SU-DHL-6 (cell line): ENCODE results near the gene ZNF433.

ENCODE experiments used
- EZH2phosphoT487 ChIP-seq: fragments of 200-600 bp; sonication (generic), shearing (Covaris generic); conservative IDR thresholded peaks from 2 replicates; pipeline ENCODE4 v1.6.1; 2018; ENCODE audit warnings: mild to moderate bottlenecking, antibody characterized with exemption, low read length, moderate library complexity, mixed read lengths
- TF ChIP-seq, protein P1 (sequence below): fragments of 200-600 bp; sonication (generic); IDR thresholded peaks from one replicate; pipeline ENCODE4 v1.5.1; 2017; ENCODE audit warnings: antibody characterized with exemption, mild to moderate bottlenecking, low read length, moderate library complexity; ENCODE audit not compliant: insufficient read depth, poor library complexity, severe bottlenecking

DNA sequence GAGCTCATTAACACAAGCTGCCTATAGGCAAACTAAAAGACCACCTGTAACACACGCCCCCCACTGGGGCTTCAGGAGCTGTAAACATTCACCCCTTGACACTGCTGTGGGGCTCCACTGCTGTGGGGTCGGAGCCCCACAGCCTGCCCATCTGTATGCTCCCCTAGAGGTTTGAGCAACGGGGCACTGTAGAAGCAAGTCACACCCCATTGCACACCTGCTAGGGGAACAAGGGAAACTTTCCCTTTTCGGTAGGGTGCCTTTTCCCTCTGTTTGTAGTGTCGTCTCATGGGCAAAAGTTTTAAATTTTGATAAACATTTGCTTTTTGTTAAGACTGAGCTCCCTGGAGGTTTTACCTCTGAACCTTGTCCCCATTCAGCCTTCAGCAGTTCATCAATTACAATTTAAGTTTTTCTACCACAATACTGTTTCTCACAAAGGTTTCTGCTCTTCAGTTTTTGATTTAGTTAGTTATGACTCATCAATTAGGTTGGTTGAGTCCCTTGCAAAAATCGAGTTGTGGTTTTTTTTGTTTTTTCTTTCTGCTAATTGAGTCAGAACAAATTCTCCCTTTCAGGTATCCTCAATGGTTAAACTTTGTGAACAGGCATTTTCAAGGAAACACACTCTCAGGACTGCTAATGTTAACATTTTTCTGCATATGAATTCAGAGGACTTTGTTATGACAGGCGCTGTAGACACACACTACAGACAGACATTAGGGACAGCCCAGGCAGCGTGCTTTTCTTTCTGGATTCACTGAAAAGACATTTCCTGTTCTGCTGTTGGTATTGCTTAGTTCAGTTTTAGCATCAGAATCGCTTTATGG lies 35.1 kb downstream of the ZNF433 start:
- TF ChIP-seq, protein P1, sequence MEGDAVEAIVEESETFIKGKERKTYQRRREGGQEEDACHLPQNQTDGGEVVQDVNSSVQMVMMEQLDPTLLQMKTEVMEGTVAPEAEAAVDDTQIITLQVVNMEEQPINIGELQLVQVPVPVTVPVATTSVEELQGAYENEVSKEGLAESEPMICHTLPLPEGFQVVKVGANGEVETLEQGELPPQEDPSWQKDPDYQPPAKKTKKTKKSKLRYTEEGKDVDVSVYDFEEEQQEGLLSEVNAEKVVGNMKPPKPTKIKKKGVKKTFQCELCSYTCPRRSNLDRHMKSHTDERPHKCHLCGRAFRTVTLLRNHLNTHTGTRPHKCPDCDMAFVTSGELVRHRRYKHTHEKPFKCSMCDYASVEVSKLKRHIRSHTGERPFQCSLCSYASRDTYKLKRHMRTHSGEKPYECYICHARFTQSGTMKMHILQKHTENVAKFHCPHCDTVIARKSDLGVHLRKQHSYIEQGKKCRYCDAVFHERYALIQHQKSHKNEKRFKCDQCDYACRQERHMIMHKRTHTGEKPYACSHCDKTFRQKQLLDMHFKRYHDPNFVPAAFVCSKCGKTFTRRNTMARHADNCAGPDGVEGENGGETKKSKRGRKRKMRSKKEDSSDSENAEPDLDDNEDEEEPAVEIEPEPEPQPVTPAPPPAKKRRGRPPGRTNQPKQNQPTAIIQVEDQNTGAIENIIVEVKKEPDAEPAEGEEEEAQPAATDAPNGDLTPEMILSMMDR: no peak
- no peak for TF ChIP-seq EZH2phosphoT487
